DND-41 (cell line): ENCODE results near the gene ZBED2.

ENCODE experiments used
- ATAC-seq: fragments of 200-7000 bp; cut with Tn5 transposase; 3 replicates; pipeline ENCODE4 v1.9.1; 2021; ENCODE audit warnings: low read depth; ENCODE audit not compliant: insufficient read depth
- DNase-seq: peaks from one replicate; pipeline ENCODE4 v3.0.0-alpha.2; 2020
- H2AFZ ChIP-seq: 2 replicates; pipeline ENCODE4 v1.6.0; 2012; ENCODE audit warnings: low read depth, low read length
- H3K27ac ChIP-seq: 2 replicates; pipeline ENCODE4 v1.5.1; 2012; ENCODE audit warnings: low read length, inconsistent platforms
- H3K27me3 ChIP-seq: fragments of 200-600 bp; sonication (generic); 2 replicates; pipeline ENCODE4 v1.6.0; 2012; ENCODE audit warnings: low read length, mild to moderate bottlenecking, inconsistent platforms; ENCODE audit not compliant: insufficient read depth, poor library complexity
- H3K36me3 ChIP-seq: 2 replicates; pipeline ENCODE4 v1.5.1; 2012; ENCODE audit warnings: low read length, inconsistent platforms; ENCODE audit not compliant: insufficient read depth
- H3K4me1 ChIP-seq: 2 replicates; pipeline ENCODE4 v1.5.1; 2012; ENCODE audit warnings: mild to moderate bottlenecking, low read length; ENCODE audit not compliant: insufficient read depth
- H3K4me2 ChIP-seq: 2 replicates; pipeline ENCODE4 v1.6.0; 2012; ENCODE audit warnings: mild to moderate bottlenecking, moderate library complexity, low read length, inconsistent platforms; ENCODE audit not compliant: insufficient read depth
- H3K4me3 ChIP-seq, 2 experiments: fragments of 200-600 bp in 1 of 2; shearing (Covaris generic) in 1 of 2; 2 replicates each; pipeline ENCODE4 v1.5.1; 2012 to 2016; ENCODE audit warnings: inconsistent platforms in 2 of 2, low read length in 2 of 2, mild to moderate bottlenecking in 2 of 2, low read depth in 1 of 2, moderate library complexity in 1 of 2
- H3K79me2 ChIP-seq: 2 replicates; pipeline ENCODE4 v1.6.0; 2012; ENCODE audit warnings: low read length, inconsistent platforms; ENCODE audit not compliant: insufficient read depth
- H3K9ac ChIP-seq: 2 replicates; pipeline ENCODE4 v1.6.0; 2012; ENCODE audit warnings: low read depth, mild to moderate bottlenecking, inconsistent platforms, low read length, moderate library complexity
- H3K9me3 ChIP-seq: 2 replicates; pipeline ENCODE4 v1.5.1; 2012; ENCODE audit warnings: low read length, moderate library complexity, mild to moderate bottlenecking, inconsistent platforms; ENCODE audit not compliant: insufficient read depth, severe bottlenecking
- H4K20me1 ChIP-seq: 2 replicates; pipeline ENCODE4 v1.6.0; 2012; ENCODE audit warnings: low read length; ENCODE audit not compliant: insufficient read depth
- EZH2 ChIP-seq: IDR thresholded peaks from 3 replicates; pipeline ENCODE4 v1.6.1; 2012; ENCODE audit warnings: borderline replicate concordance, low read depth, mild to moderate bottlenecking, moderate library complexity, low read length, inconsistent platforms; ENCODE audit not compliant: severe bottlenecking
- TF ChIP-seq, protein P1 (sequence below): IDR thresholded peaks from 2 replicates; pipeline ENCODE4 v1.5.1; 2012; ENCODE audit warnings: borderline replicate concordance, low read length, moderate library complexity, mild to moderate bottlenecking; ENCODE audit not compliant: poor library complexity, severe bottlenecking; ENCODE audit errors: extremely low read depth

The ZBED2 gene

GRCh38 chr3:111571907-111572460, 23.2 kb downstream of the ZBED2 start:
- peaks cover 7% of the 10 kb centered on the region; the same call in 1 of the 2 replicates for H4K20me1 ChIP-seq
- no peaks in the 10 kb centered on the region for H3K9me3 ChIP-seq
- peaks cover 83% of the 10 kb centered on the region for H3K36me3 ChIP-seq
- no peak for DNase-seq
- no peak overlapping the region for H3K27ac ChIP-seq
- no peak for ATAC-seq
- H2AFZ ChIP-seq = no peak overlapping the region
- no peaks in the 10 kb centered on the region for H3K27me3 ChIP-seq
- no peak overlapping the region for H3K4me3 ChIP-seq
- peaks cover 25% of the 10 kb centered on the region; the same call in 1 of the 2 replicates for H3K4me1 ChIP-seq
- H3K4me2 ChIP-seq = no peak overlapping the region
- TF ChIP-seq, protein P1, sequence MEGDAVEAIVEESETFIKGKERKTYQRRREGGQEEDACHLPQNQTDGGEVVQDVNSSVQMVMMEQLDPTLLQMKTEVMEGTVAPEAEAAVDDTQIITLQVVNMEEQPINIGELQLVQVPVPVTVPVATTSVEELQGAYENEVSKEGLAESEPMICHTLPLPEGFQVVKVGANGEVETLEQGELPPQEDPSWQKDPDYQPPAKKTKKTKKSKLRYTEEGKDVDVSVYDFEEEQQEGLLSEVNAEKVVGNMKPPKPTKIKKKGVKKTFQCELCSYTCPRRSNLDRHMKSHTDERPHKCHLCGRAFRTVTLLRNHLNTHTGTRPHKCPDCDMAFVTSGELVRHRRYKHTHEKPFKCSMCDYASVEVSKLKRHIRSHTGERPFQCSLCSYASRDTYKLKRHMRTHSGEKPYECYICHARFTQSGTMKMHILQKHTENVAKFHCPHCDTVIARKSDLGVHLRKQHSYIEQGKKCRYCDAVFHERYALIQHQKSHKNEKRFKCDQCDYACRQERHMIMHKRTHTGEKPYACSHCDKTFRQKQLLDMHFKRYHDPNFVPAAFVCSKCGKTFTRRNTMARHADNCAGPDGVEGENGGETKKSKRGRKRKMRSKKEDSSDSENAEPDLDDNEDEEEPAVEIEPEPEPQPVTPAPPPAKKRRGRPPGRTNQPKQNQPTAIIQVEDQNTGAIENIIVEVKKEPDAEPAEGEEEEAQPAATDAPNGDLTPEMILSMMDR = no peak
- no peak for TF ChIP-seq EZH2
- no peak overlapping the region for H3K9ac ChIP-seq
- H3K79me2 ChIP-seq = peaks cover 83% of the 10 kb centered on the region

DNA sequence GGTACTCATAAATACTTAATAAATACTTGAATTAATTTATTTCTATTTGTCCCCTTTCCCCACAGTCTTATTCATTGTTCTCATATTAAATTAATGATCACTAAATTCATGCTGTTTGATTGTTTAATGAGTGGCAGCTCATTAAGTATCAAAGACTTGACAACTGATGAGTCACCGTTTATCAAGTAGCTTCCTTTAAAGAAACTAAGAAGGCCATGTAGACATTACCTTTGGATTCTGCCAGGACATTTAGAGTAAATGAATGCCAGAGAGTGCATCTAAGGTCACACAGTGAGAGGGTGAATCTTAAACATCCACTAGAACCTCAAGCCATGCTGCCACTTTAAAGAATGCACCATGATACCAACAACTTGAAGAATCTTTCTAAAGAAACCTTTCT, 23.9 kb downstream of the ZBED2 start:
- H3K27me3 ChIP-seq = no peaks in the 10 kb centered on the region
- H3K4me3 ChIP-seq = no peak overlapping the region
- H3K79me2 ChIP-seq = peaks cover 86% of the 10 kb centered on the region

DNA sequence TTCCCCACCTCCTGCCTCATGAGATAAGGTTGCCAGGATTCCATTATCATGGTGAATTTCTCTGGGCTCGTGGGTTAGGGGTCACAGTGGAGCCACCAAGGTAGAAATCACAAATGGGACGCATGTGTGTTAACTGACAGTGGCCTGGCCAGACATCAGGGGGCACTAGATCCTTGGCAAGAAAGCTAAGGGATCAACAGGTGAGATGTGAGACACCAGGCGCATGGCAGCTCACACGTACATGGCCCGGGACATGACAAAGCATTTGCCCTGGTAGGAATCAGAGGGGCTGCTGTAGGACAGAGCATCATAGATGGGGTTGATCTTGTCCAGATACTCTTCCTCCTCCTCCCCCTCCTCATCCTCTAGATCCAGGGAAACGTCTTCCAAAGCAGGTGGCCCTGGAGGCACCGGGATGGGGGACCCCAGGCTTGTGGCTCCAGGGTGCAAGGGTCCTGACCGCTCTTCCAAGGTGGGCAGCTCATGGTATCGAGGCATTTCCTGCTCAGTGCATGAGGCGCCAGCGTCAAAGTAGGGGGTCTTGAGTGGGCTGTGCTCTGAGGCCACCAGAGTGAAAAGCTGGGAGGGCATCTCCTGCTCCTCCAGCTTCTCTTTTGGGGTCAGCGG, 24.6 kb downstream of the ZBED2 start:
- peak; percentile 22; the same call in 1 of the 3 replicates for ATAC-seq
- no peak overlapping the region for H3K4me3 ChIP-seq
- no peak overlapping the region for H3K27ac ChIP-seq
- H3K9ac ChIP-seq = no peak overlapping the region
- H3K79me2 ChIP-seq = peaks cover 86% of the 10 kb centered on the region
- H4K20me1 ChIP-seq = peaks cover 12% of the 10 kb centered on the region; the same call in 1 of the 2 replicates
- no peaks in the 10 kb centered on the region for H3K9me3 ChIP-seq
- peaks cover 82% of the 10 kb centered on the region for H3K36me3 ChIP-seq
- DNase-seq = no peak
- no peak overlapping the region for H2AFZ ChIP-seq
- TF ChIP-seq, protein P1 = no peak
- no peak for TF ChIP-seq EZH2
- no peaks in the 10 kb centered on the region for H3K27me3 ChIP-seq
- peaks cover 10% of the 10 kb centered on the region; the same call in 1 of the 2 replicates for H3K4me1 ChIP-seq
- no peak overlapping the region for H3K4me2 ChIP-seq

More for the DNA sequence above, 23.9 kb downstream of the ZBED2 start:
- DNase-seq = no peak
- no peak for ATAC-seq
- Histone ChIP-seq H4K20me1 (peaks cover 12% of the 10 kb centered on the region; the same call in 1 of the 2 replicates), H3K4me1 (peaks cover 18% of the 10 kb centered on the region; the same call in 1 of the 2 replicates), H3K27ac (no peak overlapping the region), H2AFZ (no peak overlapping the region), H3K4me2 (no peak overlapping the region), H3K9ac (no peak overlapping the region), H3K9me3 (no peaks in the 10 kb centered on the region), H3K36me3 (peaks cover 85% of the 10 kb centered on the region)
- TF ChIP-seq, protein P1 = no peak
- TF ChIP-seq EZH2 = no peak
